ENCODE results near the gene AR.
A peak's percentile ranks its signal among the peaks of the same experiment; 100 is the strongest.

AR gene

GRCh38 chrX:67563469-67564448 lies 19.9 kb downstream of the AR start:
- DNase-seq (ENCODE audit: low read depth, low spot score): no peak

GRCh38 chrX:67564475-67564874 lies 20.7 kb downstream of the AR start:
- no peak for DNase-seq (ENCODE audit: low read depth, low spot score)

GRCh38 chrX:67568769-67569168 lies 24.9 kb downstream of the AR start:
- no peak for DNase-seq (ENCODE audit: low read depth, low spot score)

- DNase-seq (ENCODE audit: low read depth, low spot score): no peak
Observed at GRCh38 chrX:67570839-67571238, 27.0 kb downstream of the AR start.

GRCh38 chrX:67574696-67575095 lies 30.9 kb downstream of the AR start:
- no peak for DNase-seq (ENCODE audit: low read depth, low spot score)

- no peak for DNase-seq (ENCODE audit: low read depth, low spot score)
Observed at GRCh38 chrX:67582436-67582835, 38.6 kb downstream of the AR start.

- no peak for DNase-seq (ENCODE audit: low read depth, low spot score)
Observed at GRCh38 chrX:67583171-67583570, 39.4 kb downstream of the AR start.

GRCh38 chrX:67585401-67585800 lies 41.6 kb downstream of the AR start:
- no peak for DNase-seq (ENCODE audit: low read depth, low spot score)

- DNase-seq (ENCODE audit: low read depth, low spot score): no peak
Observed at GRCh38 chrX:67587946-67588624, 44.3 kb downstream of the AR start.

GRCh38 chrX:67596839-67597790 lies 53.3 kb downstream of the AR start:
- no peak for DNase-seq (ENCODE audit: low read depth, low spot score)

- DNase-seq (ENCODE audit: low read depth, low spot score): no peak
Observed at GRCh38 chrX:67599532-67599931, 55.7 kb downstream of the AR start.

GRCh38 chrX:67601771-67602170 lies 58.0 kb downstream of the AR start:
- no peak for DNase-seq (ENCODE audit: low read depth, low spot score)

GRCh38 chrX:67604979-67605703 lies 61.3 kb downstream of the AR start:
- DNase-seq (ENCODE audit: low read depth, low spot score): peak; percentile 30

- no peak for DNase-seq (ENCODE audit: low read depth, low spot score)
Observed at GRCh38 chrX:67607466-67607865, 63.6 kb downstream of the AR start.

GRCh38 chrX:67610282-67610681 lies 66.5 kb downstream of the AR start:
- no peak for DNase-seq (ENCODE audit: low read depth, low spot score)

- no peak for DNase-seq (ENCODE audit: low read depth, low spot score)
Observed at GRCh38 chrX:67612231-67612630, 68.4 kb downstream of the AR start.

- DNase-seq (ENCODE audit: low read depth, low spot score): no peak
Observed at GRCh38 chrX:67613366-67613765, 69.5 kb downstream of the AR start.

- no peak for DNase-seq (ENCODE audit: low read depth, low spot score)
Observed at GRCh38 chrX:67613996-67614395, 70.2 kb downstream of the AR start.

GRCh38 chrX:67614423-67614822 lies 70.6 kb downstream of the AR start:
- DNase-seq (ENCODE audit: low read depth, low spot score): no peak

- no peak for DNase-seq (ENCODE audit: low read depth, low spot score)
Observed at GRCh38 chrX:67619253-67619652, 75.4 kb downstream of the AR start.

GRCh38 chrX:67622053-67622585 lies 78.3 kb downstream of the AR start:
- DNase-seq (ENCODE audit: low read depth, low spot score): no peak

All from iPS DF 19.7 (cell line).